Stimulated activated CD8-positive, alpha-beta memory T cell treated with anti-CD3 and anti-CD28 coated beads, Interleukin-15, amount 100 ng/mL, for 48 hours (primary cell): ENCODE data around the gene NDUFS3.

Experiments used
- DNase-seq, 2 donors: peaks; one replicate each; pipeline ENCODE4 v3.0.0-alpha.2; 2020; ENCODE audit warnings: low read depth in 2 of 2

The NDUFS3 gene

DNA sequence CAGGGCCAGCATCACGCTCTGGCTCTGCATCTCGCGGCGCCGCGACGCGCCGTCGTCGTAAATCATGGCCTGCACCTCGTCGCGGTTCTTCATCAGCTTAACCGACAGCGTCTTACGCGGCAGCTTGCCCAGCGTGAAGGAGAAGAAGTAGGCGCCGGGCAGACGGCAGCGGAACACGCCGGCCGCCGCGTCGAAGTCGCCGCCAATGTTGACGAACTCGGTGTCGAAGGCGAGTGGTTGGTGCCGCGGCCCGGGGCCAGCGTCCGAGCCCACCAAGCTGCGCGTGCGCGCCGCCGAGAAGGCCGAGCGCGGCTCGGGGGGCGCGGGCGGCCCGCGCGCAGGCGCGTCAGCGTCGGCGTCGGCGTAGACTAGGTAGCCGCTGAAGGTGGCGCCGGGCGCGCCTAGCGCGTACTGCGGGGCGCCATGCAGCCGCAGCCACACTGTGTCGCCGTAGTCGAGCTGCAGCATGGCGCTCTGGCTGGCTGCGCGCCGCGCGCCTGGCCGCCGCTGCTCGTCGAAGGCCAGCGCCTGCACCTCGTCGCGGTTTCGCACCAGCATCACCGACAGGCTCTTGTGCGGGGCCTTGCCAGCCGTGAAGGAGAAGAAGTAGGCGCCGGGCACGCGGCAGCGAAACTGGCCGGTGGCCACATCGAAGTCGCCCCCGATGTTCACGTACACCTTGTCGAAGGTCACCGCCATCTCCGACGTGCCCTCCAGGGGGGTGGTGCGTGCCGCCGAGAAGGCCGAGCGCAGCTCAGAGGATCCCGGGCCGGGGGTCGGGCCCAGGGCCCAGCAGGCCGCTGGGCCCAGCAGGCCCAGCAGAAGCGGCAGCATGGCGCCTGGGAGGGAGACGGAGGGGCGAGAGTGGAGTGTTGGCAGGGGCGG is 11.3 kb downstream of the NDUFS3 start:
- DNase-seq = no peak

DNA sequence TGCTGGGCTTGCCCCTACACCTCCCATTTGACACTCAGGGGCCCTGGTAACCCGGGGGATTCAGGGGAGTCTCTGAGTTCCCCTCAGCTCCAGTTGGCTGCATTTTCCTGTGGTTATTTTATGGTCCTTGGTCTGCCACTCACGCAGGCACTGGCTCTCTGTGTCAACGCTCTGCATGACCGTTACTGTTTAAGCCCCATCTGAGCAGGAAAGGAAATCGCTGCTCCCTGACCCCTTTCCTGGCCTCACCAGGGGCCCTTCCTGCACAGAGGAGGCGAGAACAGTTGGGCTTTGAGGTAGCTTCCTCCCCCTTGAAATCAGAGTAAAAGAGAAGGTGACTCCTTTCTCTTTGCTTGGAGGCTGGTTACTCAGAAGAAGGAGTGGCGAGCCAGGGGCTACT is 12.9 kb downstream of the NDUFS3 start:
- DNase-seq = no peak

DNA sequence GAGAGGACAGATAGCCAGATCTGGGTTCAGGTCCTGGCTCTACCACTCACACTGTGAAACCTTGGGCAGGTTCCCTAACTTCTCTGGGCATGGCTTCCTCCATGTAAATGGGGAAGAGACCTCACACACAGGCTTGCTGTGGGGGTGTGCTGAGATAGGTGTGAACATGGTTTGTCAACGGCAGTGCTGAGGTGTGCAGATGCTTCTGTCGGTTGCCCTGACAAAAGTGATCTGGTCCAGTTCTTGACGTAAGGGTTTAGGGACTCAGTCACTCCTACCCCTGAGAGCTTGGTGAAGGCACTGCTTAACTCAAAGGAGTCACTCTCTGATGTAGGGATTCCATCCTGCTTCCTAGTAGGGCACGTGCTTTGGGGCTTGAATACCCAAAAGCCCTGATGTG is 13.4 kb downstream of the NDUFS3 start:
- no peak for DNase-seq

DNA sequence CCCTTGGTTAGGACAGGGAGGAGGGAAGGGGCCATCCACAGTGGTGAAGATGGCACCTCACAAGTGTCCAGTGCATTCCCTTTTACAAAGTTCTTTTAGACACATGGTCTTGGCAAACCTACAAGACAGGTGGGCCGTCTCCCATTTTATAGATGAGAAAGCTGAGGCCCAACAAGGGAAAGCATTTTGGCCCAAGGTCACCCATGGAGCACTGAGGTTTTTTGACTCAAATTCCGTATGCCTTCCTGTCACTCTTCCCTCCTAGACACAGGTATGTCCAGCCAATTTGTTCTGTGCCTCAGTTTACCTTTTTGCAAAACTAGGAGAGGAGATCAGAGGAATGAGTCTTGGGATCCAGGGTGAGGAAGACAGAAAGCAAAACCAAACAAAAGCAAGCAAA is 14.1 kb downstream of the NDUFS3 start:
- no peak for DNase-seq

DNA sequence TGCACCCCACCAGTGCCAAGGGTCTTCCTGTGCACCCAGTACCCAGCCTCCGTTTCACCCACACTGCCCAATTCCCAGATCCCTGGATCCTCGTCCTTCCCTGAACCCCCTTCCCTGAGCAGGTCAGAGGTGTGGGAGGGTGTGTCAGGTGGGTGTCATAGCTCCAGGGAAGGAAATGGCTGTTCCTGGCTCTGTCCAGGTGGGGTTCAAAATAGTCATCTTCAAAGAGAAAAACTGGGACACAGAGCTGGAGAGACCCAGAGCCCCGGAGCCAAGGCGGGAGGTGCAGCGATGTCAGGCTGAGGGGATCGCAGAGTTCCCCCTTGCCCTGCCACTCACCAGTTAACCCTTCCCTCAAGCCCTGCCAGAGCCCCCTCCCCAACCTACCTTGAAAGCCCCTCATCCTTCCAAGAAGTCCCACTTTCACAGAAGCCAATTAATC is 14.6 kb downstream of the NDUFS3 start:
- DNase-seq = no peak

DNA sequence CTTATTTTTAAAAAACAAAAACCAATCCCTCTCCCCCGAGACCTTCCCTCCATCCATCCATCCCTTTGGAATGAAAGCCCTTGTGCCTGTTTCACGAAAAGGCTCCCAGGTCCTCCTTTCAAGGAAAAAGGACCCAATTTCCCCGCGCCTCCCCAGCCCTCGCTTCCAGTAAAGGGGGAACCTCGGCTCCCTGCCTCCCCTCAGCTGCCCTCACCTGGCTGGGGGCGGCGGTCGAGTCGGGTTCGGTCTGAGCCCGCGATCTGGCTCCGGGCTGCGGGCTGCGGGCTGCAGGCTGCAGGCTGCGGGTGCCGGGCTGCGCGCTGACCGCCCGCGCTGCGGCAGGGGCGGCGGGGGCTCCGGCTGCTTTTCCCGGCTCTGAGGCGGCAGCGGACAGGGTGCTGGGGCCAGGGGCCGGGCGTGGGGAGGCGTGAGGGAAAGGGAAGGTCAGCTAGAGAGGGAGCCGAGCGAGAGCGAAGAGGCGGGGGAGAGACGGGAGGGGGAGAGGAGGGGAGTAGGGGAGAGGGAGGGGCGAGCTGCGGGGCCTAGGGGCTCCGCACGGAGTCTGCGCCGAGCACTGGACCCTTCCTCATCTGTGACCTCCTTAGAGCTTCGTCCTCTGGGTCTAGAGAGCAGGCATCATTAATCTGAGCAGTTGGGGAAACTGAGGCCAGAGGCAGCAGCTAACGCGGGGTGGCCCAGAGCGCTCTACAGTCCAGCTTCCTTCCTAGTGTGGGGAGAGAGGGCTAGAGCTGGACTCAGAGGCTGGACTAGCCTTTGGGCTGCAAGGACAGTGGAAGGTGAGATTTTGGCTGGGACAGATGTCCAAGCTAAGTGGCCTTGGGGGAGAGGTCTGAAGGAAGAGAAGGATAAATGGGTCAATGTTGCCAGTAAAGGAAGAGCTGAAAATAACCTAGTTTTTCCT is 15.3 kb downstream of the NDUFS3 start, which contains the start of gene C1QTNF4:
Gene C1QTNF4, minus strand, starts transcription at position 478 of the 922 bp plus-strand sequence. CDS start 3,601 bp downstream, outside the sequence.
- DNase-seq = no peak

DNA sequence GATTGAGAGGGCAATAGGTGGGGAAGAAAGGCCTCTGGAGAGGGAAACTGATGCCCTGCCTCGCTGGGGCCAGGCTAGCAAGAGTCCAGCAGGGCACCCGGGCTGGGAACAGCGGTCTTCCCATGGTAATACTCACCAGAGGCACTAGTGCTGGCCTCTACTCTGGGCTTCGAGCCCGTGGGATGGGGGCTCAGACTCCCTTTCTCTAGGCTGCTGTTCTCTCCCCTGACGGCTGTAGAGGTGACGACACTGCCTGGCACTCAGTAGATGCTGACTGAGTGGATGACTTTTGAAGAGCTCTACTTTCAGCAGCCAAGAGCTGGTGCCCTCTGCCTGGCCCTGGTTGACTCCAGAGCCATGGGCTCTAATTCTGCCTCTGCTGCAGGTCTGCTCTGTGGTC is 16.2 kb downstream of the NDUFS3 start:
- DNase-seq = no peak

DNA sequence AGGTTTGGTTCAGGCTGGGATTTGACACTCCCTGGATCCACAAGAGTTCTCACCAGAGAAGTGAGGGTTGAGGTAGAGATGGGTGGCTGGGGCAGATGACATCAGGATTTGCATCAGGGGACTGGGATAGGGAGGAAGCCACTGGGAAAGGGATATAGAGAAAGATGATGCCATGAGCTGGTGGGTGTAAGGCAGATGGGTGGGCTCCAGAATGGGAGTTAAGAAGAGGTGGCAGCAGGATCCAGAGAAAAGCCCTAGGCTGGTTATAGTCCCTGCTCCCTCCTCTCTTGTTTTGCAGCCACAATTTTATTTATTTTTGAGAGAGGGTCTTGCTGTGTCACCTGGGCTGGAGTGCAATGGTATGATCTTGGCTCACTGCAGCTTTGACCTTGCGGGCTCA is 17.1 kb downstream of the NDUFS3 start:
- no peak for DNase-seq

DNA sequence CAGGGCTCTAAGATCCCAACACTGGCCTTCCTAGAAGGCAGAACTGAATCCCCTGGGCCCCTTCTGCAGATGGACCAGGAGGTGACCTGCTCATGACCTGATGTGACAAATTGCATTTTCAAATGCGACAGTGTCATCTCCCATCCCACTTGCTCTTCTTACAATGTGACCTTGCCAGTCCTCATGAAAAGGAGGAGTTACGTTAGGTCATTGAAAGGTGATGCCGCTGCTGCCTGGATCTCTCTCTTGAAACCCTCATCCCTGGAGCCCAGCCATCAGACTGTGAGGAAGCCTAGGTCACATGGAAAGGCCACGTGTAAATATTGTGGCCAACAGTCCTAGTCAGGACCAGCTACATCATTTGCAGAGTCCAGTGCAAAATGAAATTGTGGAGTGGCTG is 21.0 kb downstream of the NDUFS3 start:
- no peak for DNase-seq

DNA sequence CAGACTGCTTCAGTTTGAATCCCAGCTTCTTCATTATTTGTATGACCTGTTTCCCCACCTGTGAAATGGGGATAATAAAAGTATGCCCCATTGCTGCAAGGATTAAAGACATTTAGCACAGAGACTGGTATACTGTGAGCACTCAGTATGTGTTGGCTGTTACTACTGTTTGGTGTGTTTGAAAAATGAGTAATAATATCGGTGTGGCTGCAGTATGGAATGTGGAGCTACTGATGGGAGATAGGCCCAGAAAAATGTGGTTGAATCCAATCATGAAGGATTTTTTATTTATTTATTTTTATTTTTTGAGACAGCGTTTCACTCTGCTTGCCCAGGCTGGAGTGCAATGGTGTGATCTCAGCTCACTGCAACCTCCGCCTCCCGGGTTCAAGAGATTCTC is 24.4 kb downstream of the NDUFS3 start:
- DNase-seq = no peak

DNA sequence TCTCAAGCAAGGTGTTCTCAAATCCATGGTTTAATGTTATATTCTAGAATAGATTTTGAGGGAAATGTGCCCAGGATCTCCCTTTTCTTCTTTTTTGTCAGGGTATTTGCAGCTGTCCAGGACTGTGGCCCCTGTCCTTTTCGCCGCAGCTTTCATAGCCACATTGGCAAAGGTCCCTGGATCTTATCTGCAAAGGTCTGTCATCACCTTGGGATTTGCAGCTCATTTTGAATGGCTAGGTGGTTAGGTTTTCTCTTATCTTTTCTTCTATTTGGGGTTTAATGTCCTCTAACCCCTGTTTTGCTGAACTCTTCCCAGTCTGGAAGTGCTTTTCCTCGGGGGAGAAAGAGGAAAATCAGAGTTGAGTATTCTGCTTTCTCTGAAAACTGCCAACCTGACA is 27.0 kb downstream of the NDUFS3 start:
- no peak for DNase-seq

DNA sequence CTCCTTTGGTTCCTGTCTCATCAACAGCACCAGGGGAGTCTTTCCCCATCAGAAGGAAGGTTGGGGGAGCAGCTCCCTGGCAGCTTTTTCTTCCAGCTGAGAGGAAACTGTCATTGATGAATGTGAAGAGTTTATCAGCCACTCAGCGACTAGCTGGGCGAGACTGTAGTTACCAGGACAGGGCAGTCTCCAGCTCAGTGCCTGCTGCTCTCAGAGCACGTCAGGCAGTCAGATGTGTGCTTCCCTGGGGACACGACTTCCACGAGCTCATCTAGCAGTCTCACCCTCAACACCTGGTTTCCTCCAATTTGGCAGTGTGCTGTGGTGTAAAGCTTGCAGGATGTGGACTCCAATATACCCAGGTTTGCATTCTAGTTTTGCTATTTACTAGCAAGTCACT is 27.9 kb downstream of the NDUFS3 start:
- no peak for DNase-seq

DNA sequence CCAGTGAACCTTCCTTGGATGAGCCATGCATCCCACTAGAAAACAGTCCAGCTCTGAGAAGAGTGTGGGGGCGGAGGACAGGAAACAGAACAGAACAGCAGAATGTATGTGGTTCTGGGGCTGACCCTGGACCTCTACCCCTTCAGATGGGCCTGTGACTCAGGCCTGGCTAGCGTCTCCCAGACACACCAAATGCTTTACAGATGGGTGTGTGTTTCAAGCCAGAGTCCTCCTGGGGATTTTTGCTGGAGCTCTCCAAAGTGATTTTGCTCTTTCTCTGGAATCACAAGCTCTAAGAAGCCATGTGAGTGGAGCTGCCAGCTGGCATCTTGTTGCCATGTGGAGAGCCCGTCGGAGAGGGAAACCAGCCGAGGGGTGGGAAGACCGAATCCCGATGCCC is 28.5 kb downstream of the NDUFS3 start:
- no peak for DNase-seq

DNA sequence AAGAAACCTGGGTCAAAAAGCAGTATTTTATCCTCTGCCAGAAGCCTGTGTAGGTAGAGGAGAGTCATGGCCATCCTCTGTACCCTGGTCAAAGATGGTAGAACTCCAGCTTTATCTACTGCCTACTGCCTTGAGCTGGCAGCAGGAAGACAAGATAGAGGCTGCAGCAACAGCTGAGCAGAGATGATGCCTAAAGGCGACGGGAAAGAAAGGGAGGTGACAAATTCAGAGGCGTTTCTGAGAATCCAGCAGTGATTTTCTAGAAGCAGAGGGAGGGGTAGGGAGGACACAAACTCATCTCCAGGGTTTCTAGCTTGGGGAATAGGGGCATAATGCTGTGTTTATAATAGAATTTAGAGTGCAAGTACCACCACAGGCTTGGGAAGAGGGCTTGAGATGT is 30.8 kb downstream of the NDUFS3 start:
- no peak for DNase-seq

DNA sequence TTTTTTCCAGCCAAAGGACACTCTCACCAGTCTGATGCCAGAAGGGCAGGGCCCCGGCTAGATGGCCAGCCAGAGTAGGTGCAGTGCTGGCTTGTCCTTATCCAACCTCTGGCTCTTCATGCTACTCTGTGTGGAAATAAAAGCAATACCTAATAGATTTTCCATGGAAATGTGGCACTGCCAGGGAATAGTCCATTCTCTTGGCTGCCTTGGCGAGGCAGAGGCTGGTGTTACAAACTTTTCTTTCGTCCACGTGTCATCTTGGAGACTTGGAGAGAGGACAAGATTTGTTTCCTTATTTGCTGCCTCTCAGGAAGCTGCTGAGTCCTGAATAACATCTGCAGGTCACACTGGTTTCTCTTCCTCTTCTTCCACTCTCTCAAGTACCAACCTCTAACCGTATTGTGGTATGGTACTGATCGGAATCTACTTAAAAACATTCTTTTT is 32.5 kb downstream of the NDUFS3 start:
- DNase-seq = no peak

DNA sequence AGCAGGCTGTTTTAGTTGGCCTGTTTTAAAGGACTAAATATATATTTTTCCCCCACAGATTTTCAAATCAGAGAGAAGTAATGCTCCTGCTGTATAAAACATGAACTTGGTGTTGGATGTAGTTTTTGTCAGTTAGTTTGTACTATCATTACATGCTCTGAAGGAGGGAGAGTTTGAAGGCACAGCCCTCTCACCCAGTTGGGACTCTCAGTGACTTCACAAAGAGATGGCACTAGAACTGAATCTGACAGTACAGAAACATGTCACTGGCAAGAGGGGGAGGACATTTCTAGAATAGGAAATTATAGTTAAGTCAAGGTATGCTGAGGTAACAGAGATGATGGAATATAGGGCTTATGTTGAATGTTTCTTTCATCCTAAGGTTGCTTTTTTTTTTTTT is 36.4 kb downstream of the NDUFS3 start:
- DNase-seq = no peak

DNA sequence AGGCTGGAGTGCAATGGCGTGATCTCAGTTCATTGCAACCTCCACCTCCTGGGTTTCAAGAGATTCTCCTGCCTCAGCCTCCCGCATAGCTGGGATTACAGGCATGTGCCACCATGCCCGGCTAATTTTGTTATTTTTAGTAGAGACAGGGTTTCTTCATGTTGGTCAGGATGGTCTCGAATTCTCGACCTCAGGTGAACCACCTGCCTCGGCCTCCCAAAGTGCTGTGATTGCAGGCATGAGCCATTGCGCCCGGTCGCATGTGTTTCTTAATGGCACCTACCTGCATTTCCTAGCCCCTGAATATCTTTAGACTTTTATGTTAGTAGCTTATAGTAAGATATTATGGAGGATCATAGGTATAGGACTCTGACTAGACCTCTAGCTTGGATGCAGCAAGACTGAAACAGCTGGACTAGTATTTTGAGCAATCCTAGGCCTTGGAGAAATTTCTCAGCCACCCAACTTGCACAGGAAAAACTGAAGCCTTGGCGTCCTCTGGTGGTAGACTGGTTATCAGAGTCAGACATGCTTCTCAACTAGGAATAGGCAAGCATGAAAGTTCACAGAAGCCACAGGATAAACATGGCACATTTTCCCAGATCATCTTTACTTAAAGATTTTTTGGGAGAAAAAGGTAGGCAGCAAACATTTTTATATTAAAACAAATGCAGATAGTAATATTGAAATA is 38.0 kb downstream of the NDUFS3 start:
- no peak for DNase-seq

DNA sequence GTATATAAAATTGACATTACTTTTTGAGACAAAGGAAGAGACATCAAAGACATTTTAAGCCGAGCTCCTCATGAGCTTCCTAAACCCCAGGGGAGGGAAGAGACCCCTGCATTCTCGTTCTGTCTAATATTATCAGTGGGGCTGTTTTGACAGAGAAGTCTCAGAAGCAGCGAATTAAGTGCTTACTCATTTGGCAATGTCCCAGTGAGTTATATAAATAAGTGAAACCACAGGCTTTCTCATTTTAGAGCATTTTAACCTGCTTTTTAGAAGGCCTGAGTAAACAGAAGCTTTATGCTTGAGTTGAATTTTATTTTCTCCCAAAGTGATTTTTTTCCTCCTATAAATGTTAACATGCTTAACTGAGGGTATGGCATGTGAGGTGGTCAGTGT is 38.5 kb downstream of the NDUFS3 start:
- no peak for DNase-seq

DNA sequence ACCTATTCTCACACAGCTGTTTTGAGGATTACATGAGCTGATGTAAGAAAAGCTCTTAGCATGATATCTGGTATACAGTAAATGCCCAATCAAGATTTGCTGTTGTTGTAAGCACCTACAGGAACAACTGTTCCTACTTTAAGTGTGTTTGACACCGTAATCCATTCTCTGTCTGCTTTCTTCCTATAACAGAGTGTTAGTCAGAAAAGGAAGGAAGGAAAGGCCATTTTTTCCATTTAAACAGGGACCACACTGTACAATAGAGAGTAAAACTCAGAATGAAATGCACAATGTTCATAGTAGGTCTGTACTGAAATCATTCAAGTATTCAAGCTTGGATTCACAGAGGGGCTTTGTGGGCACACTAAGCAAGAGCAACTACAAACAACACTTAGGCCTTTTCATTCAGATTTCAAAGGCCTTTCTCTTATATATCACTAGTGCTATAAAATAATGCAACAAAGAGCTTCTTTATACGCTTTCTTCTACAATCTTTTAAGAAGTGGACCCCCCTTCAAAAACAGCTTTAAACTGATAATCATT is 42.0 kb downstream of the NDUFS3 start:
- no peak for DNase-seq

DNA sequence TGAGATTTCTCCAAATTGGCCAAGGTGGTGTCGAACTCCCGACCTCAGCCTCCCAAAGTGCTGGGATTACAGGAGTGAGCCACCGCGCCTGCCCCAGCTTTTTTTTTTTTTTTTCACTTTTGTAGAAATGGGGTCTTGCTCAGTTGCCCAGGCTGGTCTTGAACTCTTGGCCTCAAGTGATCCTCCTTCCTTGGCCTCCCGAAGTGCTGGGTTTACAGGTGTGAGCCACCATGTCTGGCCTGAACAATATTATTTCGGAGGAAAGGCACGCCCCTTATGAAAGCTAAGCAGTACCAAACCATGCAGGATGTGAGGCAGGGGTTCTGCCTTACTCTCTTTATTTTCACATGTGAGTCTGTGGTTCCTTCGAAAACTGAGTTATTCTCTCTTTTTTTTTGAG is 47.4 kb downstream of the NDUFS3 start:
- DNase-seq = no peak

DNA sequence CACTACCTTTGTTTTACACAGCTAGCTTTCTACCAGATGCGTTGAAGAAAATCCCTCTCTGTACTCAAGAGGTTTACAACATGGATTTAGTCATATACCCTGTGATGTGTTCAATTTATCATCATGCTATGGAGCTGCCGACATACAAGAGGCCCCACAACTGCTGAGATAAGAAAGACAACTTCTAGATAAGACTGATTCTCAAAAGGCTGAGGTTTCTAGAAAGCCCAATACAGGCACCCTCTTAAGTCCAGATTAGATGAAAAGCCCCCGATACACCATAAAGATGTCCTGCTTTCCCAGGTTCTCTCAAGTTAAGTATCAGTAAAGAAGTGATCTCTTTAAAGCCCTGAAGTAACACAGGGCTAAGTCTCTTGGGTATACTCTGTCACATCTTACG is 49.2 kb downstream of the NDUFS3 start:
- no peak for DNase-seq

DNA sequence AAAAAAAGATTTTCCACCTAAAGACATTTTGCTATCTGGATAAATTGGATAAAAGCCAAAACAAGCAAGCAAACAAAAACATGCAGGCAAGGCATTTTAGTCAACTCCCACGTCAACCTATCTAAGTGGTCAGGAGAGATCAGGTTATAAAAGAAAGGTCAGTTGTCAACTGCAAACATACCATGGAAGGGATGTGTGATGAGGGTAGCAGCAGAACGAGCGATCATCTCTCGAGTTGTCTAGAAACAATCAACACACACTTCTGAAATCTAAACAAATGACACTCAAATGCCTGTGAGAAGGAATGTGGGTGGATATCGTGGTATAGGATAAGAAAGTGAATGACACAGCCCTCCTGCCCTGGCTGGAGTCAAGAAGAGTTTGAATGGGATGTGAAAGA is 52.6 kb downstream of the NDUFS3 start:
- no peak for DNase-seq
